GM12878 (cell line): ENCODE measurements around the gene DDIT4. TPM values are rescaled to one million over a fixed set of nuclear protein-coding genes. Genes with fewer than 3 reads are reported as not detected.

Experiments
- CHD1 ChIP-seq: IDR thresholded peaks from 2 replicates; pipeline ENCODE4 v1.6.1; 2012; ENCODE audit warnings: low read depth, low read length, improper control_type of control experiment
- DPF2 ChIP-seq: fragments of 450-650 bp; IDR thresholded peaks from 2 replicates; pipeline ENCODE4 v1.6.1; 2017; ENCODE audit warnings: mild to moderate bottlenecking
- HCFC1 ChIP-seq: fragments of 150-350 bp; IDR thresholded peaks from 2 replicates; pipeline ENCODE4 v1.6.1; 2014; ENCODE audit warnings: low read length
- KDM1A ChIP-seq: fragments of 200-600 bp; sonication (generic); IDR thresholded peaks from 2 replicates; pipeline ENCODE4 v1.6.1; 2016; ENCODE audit warnings: borderline replicate concordance
- POLR2A ChIP-seq: IDR thresholded peaks from 2 replicates; pipeline ENCODE4 v1.6.1; 2011; ENCODE audit warnings: low read depth, mild to moderate bottlenecking, low read length
- POU2F2 ChIP-seq: IDR thresholded peaks from 3 replicates; pipeline ENCODE4 v1.6.1; 2011; ENCODE audit warnings: low read depth, mild to moderate bottlenecking, low read length, borderline replicate concordance
- RAD21 ChIP-seq: IDR thresholded peaks from 2 replicates; pipeline ENCODE4 v1.6.1; 2011; ENCODE audit warnings: mild to moderate bottlenecking, low read depth, low read length, moderate library complexity; ENCODE audit not compliant: insufficient read depth
- TAF1 ChIP-seq: IDR thresholded peaks from 2 replicates; pipeline ENCODE4 v1.6.1; 2011; ENCODE audit warnings: mild to moderate bottlenecking, low read depth, low read length, borderline replicate concordance
- TCF3 ChIP-seq: IDR thresholded peaks from 2 replicates; pipeline ENCODE4 v1.6.1; 2012; ENCODE audit warnings: low read depth, mild to moderate bottlenecking, low read length, borderline replicate concordance; ENCODE audit not compliant: insufficient read depth
- YBX1 ChIP-seq: fragments of 450-650 bp; IDR thresholded peaks from 2 replicates; pipeline ENCODE4 v1.6.1; 2016; ENCODE audit warnings: antibody characterized with exemption
- YY1 ChIP-seq: IDR thresholded peaks from 2 replicates; pipeline ENCODE4 v1.6.1; 2011; ENCODE audit warnings: low read depth, mild to moderate bottlenecking, low read length
- polyA plus RNA-seq, 11 experiments: library from polyadenylated mRNA; depleted of rRNA in 4 of 11; unstranded in 6 of 11; stranded (reverse) in 5 of 11; fragments of >200 nt; fragmentation: Nextera tagmentation in 4 of 11; fragmentation: Illumina TruSeq in 1 of 11; extraction: Ambion mirVana in 4 of 11; extraction: Trizol in 1 of 11; gene quantifications; 1 replicate in 1 of 11; 2 replicates in 10 of 11; pipeline versions ENCODE4 v1.2.1 to v1.2.3, GENCODE V29; 2011 to 2016; ENCODE audit warnings: inconsistent platforms in 2 of 11, missing spikeins in 2 of 11, low read depth in 1 of 11
- total RNA-seq, 4 experiments: library from RNA; depleted of rRNA in 3 of 4; stranded (reverse); fragments of >200 nt in 3 of 4; fragmentation: Illumina TruSeq in 1 of 4; extraction: Trizol in 1 of 4; gene quantifications; 2 replicates each; pipeline versions ENCODE4 v1.2.1 to v1.2.3, GENCODE V29; 2013 to 2021
- TF ChIP-seq, protein P1 (sequence below): IDR thresholded peaks from 2 replicates; pipeline ENCODE4 v1.6.1; 2012; ENCODE audit warnings: improper control_type of control experiment, low read depth, low read length; ENCODE audit not compliant: insufficient replicate concordance
- TF ChIP-seq, protein P2 (sequence below): fragments of 450-650 bp; IDR thresholded peaks from 2 replicates; pipeline ENCODE4 v1.6.1; 2017; ENCODE audit warnings: low read depth, mild to moderate bottlenecking, moderate library complexity
- TF ChIP-seq, protein P3 (sequence below): IDR thresholded peaks from 2 replicates; pipeline ENCODE4 v1.6.1; 2011; ENCODE audit warnings: low read depth, mild to moderate bottlenecking, low read length, moderate library complexity, borderline replicate concordance; ENCODE audit errors: extremely low read depth
- TF ChIP-seq, protein P4 (sequence below): fragments of 450-650 bp; conservative IDR thresholded peaks from 2 replicates; pipeline ENCODE4 v1.6.1; 2017; ENCODE audit warnings: mild to moderate bottlenecking, moderate library complexity
- TF ChIP-seq, protein P5 (sequence below): fragments of 450-650 bp; IDR thresholded peaks from 2 replicates; pipeline ENCODE4 v1.6.1; 2017; ENCODE audit warnings: mild to moderate bottlenecking, low read depth, inconsistent platforms; ENCODE audit not compliant: poor library complexity, severe bottlenecking

The DDIT4 gene
- total and polyA plus RNA-seq, 10 of the 15 experiments (the other 5 are each of a cell fraction or from before 2014, with no cell fraction given), result 2.1 to 277 (median 183) TPM

DNA sequence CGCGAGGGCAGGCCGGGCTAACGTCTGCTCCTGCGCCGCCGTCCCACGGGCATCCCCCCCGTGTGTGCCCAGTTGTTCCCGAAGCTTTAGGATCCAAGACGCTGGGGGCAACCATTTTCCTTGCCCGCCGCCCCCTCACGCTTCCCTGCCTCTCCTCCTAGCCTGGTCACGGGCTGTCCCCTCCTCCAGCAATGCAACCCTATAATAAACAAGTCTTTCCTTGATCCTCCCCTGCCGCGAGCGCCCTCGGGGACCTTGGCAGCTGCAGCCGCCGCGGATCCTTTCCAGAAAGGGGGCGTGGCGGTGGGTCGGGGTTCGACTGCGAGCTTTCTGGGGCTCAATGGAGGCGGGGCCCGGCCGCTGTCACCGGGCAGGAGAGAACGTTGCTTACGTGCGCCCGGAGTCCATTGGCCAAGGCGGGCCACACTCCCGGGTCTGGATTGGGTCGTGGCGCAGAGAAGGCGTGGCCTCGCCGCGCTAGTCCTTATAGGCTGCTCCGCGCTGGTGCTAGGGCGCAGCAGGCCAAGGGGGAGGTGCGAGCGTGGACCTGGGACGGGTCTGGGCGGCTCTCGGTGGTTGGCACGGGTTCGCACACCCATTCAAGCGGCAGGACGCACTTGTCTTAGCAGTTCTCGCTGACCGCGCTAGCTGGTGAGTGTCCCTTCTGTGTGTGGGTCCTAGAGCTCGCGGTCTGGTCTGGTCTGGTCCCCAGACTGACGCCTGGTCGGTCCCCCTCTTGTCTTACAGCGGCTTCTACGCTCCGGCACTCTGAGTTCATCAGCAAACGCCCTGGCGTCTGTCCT lies at the start of gene DDIT4 (continued):
- TF ChIP-seq, protein P1, sequence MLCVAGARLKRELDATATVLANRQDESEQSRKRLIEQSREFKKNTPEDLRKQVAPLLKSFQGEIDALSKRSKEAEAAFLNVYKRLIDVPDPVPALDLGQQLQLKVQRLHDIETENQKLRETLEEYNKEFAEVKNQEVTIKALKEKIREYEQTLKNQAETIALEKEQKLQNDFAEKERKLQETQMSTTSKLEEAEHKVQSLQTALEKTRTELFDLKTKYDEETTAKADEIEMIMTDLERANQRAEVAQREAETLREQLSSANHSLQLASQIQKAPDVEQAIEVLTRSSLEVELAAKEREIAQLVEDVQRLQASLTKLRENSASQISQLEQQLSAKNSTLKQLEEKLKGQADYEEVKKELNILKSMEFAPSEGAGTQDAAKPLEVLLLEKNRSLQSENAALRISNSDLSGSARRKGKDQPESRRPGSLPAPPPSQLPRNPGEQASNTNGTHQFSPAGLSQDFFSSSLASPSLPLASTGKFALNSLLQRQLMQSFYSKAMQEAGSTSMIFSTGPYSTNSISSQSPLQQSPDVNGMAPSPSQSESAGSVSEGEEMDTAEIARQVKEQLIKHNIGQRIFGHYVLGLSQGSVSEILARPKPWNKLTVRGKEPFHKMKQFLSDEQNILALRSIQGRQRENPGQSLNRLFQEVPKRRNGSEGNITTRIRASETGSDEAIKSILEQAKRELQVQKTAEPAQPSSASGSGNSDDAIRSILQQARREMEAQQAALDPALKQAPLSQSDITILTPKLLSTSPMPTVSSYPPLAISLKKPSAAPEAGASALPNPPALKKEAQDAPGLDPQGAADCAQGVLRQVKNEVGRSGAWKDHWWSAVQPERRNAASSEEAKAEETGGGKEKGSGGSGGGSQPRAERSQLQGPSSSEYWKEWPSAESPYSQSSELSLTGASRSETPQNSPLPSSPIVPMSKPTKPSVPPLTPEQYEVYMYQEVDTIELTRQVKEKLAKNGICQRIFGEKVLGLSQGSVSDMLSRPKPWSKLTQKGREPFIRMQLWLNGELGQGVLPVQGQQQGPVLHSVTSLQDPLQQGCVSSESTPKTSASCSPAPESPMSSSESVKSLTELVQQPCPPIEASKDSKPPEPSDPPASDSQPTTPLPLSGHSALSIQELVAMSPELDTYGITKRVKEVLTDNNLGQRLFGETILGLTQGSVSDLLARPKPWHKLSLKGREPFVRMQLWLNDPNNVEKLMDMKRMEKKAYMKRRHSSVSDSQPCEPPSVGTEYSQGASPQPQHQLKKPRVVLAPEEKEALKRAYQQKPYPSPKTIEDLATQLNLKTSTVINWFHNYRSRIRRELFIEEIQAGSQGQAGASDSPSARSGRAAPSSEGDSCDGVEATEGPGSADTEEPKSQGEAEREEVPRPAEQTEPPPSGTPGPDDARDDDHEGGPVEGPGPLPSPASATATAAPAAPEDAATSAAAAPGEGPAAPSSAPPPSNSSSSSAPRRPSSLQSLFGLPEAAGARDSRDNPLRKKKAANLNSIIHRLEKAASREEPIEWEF, result no peak
- TF ChIP-seq, protein P2, sequence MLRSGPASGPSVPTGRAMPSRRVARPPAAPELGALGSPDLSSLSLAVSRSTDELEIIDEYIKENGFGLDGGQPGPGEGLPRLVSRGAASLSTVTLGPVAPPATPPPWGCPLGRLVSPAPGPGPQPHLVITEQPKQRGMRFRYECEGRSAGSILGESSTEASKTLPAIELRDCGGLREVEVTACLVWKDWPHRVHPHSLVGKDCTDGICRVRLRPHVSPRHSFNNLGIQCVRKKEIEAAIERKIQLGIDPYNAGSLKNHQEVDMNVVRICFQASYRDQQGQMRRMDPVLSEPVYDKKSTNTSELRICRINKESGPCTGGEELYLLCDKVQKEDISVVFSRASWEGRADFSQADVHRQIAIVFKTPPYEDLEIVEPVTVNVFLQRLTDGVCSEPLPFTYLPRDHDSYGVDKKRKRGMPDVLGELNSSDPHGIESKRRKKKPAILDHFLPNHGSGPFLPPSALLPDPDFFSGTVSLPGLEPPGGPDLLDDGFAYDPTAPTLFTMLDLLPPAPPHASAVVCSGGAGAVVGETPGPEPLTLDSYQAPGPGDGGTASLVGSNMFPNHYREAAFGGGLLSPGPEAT, result no peak
- no peak for TF ChIP-seq YBX1
- TF ChIP-seq POLR2A, result peak; percentile 100
- peak; percentile 44; the same call in 1 of the 2 replicates for TF ChIP-seq HCFC1
- peak; percentile 99 for TF ChIP-seq POU2F2
- peak; percentile 89 for TF ChIP-seq TAF1
- peak; percentile 89 for TF ChIP-seq CHD1
- TF ChIP-seq, protein P3, sequence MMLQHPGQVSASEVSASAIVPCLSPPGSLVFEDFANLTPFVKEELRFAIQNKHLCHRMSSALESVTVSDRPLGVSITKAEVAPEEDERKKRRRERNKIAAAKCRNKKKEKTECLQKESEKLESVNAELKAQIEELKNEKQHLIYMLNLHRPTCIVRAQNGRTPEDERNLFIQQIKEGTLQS, result no peak
- no peak for TF ChIP-seq KDM1A
- no peak; the same call in 1 of the 2 replicates for TF ChIP-seq YY1
- 0 out of 2 replicates have a peak, but pooled peaks have one; percentile 16 for TF ChIP-seq RAD21
- TF ChIP-seq, protein P4, sequence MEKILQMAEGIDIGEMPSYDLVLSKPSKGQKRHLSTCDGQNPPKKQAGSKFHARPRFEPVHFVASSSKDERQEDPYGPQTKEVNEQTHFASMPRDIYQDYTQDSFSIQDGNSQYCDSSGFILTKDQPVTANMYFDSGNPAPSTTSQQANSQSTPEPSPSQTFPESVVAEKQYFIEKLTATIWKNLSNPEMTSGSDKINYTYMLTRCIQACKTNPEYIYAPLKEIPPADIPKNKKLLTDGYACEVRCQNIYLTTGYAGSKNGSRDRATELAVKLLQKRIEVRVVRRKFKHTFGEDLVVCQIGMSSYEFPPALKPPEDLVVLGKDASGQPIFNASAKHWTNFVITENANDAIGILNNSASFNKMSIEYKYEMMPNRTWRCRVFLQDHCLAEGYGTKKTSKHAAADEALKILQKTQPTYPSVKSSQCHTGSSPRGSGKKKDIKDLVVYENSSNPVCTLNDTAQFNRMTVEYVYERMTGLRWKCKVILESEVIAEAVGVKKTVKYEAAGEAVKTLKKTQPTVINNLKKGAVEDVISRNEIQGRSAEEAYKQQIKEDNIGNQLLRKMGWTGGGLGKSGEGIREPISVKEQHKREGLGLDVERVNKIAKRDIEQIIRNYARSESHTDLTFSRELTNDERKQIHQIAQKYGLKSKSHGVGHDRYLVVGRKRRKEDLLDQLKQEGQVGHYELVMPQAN, result peak; percentile 42; the same call in 1 of the 2 replicates
- TF ChIP-seq TCF3, result peak; percentile 98
- no peak; the same call in 1 of the 2 replicates for TF ChIP-seq DPF2
- TF ChIP-seq, protein P5, sequence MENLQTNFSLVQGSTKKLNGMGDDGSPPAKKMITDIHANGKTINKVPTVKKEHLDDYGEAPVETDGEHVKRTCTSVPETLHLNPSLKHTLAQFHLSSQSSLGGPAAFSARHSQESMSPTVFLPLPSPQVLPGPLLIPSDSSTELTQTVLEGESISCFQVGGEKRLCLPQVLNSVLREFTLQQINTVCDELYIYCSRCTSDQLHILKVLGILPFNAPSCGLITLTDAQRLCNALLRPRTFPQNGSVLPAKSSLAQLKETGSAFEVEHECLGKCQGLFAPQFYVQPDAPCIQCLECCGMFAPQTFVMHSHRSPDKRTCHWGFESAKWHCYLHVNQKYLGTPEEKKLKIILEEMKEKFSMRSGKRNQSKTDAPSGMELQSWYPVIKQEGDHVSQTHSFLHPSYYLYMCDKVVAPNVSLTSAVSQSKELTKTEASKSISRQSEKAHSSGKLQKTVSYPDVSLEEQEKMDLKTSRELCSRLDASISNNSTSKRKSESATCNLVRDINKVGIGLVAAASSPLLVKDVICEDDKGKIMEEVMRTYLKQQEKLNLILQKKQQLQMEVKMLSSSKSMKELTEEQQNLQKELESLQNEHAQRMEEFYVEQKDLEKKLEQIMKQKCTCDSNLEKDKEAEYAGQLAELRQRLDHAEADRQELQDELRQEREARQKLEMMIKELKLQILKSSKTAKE, result no peak
